HEK293 (cell line): ENCODE data around the gene RNF10.

Experiments used
- GLI2 ChIP-seq: fragments of 450-650 bp; formaldehyde crosslinking; IDR thresholded peaks from 2 replicates; pipeline ENCODE4; 2017; ENCODE audit warnings: missing biosample characterization, missing genetic modification characterization, low read depth, borderline replicate concordance
- GLIS1 ChIP-seq: fragments of 450-650 bp; formaldehyde crosslinking; IDR thresholded peaks from 2 replicates; pipeline ENCODE4 v1.5.1; 2016; ENCODE audit warnings: missing biosample characterization, missing genetic modification characterization
- HIC1 ChIP-seq: fragments of 450-650 bp; formaldehyde crosslinking; IDR thresholded peaks from 2 replicates; pipeline ENCODE4 v1.5.1; 2016; ENCODE audit warnings: missing biosample characterization, missing genetic modification characterization
- KLF8 ChIP-seq: fragments of 450-650 bp; formaldehyde crosslinking; IDR thresholded peaks from 2 replicates; pipeline ENCODE4 v1.5.1; 2016; ENCODE audit warnings: missing biosample characterization, missing genetic modification characterization
- PRDM10 ChIP-seq: fragments of 450-650 bp; formaldehyde crosslinking; IDR thresholded peaks from 2 replicates; pipeline ENCODE4 v1.5.1; 2016; ENCODE audit warnings: missing biosample characterization, missing genetic modification characterization
- REPIN1 ChIP-seq: fragments of 450-650 bp; formaldehyde crosslinking; IDR thresholded peaks from 2 replicates; pipeline ENCODE4 v1.5.1; 2017; ENCODE audit warnings: missing biosample characterization, missing genetic modification characterization, low read depth
- SP2 ChIP-seq: fragments of 450-650 bp; formaldehyde crosslinking; IDR thresholded peaks from 2 replicates; pipeline ENCODE4 v1.5.1; 2016; ENCODE audit warnings: missing biosample characterization, missing genetic modification characterization
- ZBTB17 ChIP-seq: fragments of 450-650 bp; formaldehyde crosslinking; IDR thresholded peaks from 2 replicates; pipeline ENCODE4 v1.5.1; 2016; ENCODE audit warnings: missing biosample characterization, missing genetic modification characterization
- ZBTB8A ChIP-seq: fragments of 450-650 bp; formaldehyde crosslinking; IDR thresholded peaks from 2 replicates; pipeline ENCODE4 v1.5.1; 2016; ENCODE audit warnings: missing biosample characterization, missing genetic modification characterization
- ZEB2 ChIP-seq: fragments of 450-650 bp; formaldehyde crosslinking; IDR thresholded peaks from 2 replicates; pipeline ENCODE4 v1.5.1; 2016; ENCODE audit warnings: missing biosample characterization, missing genetic modification characterization
- ZNF121 ChIP-seq: fragments of 450-650 bp; formaldehyde crosslinking; IDR thresholded peaks from 2 replicates; pipeline ENCODE4 v1.5.1; 2016; ENCODE audit warnings: missing biosample characterization, missing genetic modification characterization
- ZNF155 ChIP-seq: fragments of 450-650 bp; formaldehyde crosslinking; IDR thresholded peaks from 2 replicates; pipeline ENCODE4 v1.5.1; 2016; ENCODE audit warnings: missing biosample characterization, missing genetic modification characterization
- ZNF175 ChIP-seq: fragments of 450-650 bp; formaldehyde crosslinking; IDR thresholded peaks from 2 replicates; pipeline ENCODE4 v1.5.1; 2016; ENCODE audit warnings: missing biosample characterization, missing genetic modification characterization
- ZNF19 ChIP-seq: fragments of 450-650 bp; formaldehyde crosslinking; IDR thresholded peaks from 2 replicates; pipeline ENCODE4; 2016; ENCODE audit warnings: missing biosample characterization, missing genetic modification characterization, low read depth
- ZNF2 ChIP-seq: fragments of 450-650 bp; formaldehyde crosslinking; IDR thresholded peaks from 2 replicates; pipeline ENCODE4 v1.5.1; 2016; ENCODE audit warnings: missing biosample characterization, missing genetic modification characterization
- ZNF214 ChIP-seq: fragments of 450-650 bp; formaldehyde crosslinking; IDR thresholded peaks from 2 replicates; pipeline ENCODE4 v1.5.1; 2017; ENCODE audit warnings: missing biosample characterization, mild to moderate bottlenecking, missing genetic modification characterization, borderline replicate concordance
- ZNF311 ChIP-seq: fragments of 450-650 bp; formaldehyde crosslinking; IDR thresholded peaks from 2 replicates; pipeline ENCODE4 v1.5.1; 2017; ENCODE audit warnings: missing biosample characterization, missing genetic modification characterization, borderline replicate concordance
- ZNF324 ChIP-seq: fragments of 450-650 bp; formaldehyde crosslinking; IDR thresholded peaks from 2 replicates; pipeline ENCODE4 v1.5.1; 2016; ENCODE audit warnings: missing biosample characterization, missing genetic modification characterization
- ZNF391 ChIP-seq: fragments of 450-650 bp; formaldehyde crosslinking; IDR thresholded peaks from 2 replicates; pipeline ENCODE4 v1.5.1; 2016; ENCODE audit warnings: low read depth, missing biosample characterization, missing genetic modification characterization, borderline replicate concordance
- ZNF513 ChIP-seq: fragments of 450-650 bp; IDR thresholded peaks from 2 replicates; pipeline ENCODE4 v1.5.1; 2018; ENCODE audit warnings: missing biosample characterization, missing genetic modification characterization
- ZNF518A ChIP-seq: fragments of 450-650 bp; formaldehyde crosslinking; conservative IDR thresholded peaks from 2 replicates; pipeline ENCODE4 v1.5.1; 2016; ENCODE audit warnings: low read depth, missing biosample characterization, missing genetic modification characterization
- ZNF530 ChIP-seq: fragments of 450-650 bp; formaldehyde crosslinking; IDR thresholded peaks from 2 replicates; pipeline ENCODE4 v1.5.1; 2016; ENCODE audit warnings: low read depth, missing biosample characterization, missing genetic modification characterization
- ZNF692 ChIP-seq: fragments of 450-650 bp; formaldehyde crosslinking; IDR thresholded peaks from 2 replicates; pipeline ENCODE4 v1.5.1; 2016; ENCODE audit warnings: missing biosample characterization, missing genetic modification characterization
- ZNF837 ChIP-seq: fragments of 450-650 bp; formaldehyde crosslinking; IDR thresholded peaks from 2 replicates; pipeline ENCODE4 v1.5.1; 2016; ENCODE audit warnings: missing biosample characterization, missing genetic modification characterization
- ZSCAN16 ChIP-seq: fragments of 450-650 bp; formaldehyde crosslinking; IDR thresholded peaks from 2 replicates; pipeline ENCODE4 v1.5.1; 2016; ENCODE audit warnings: missing biosample characterization, missing genetic modification characterization

Gene RNF10

GRCh38 chr12:120580787-120581723 is 46.9 kb downstream of the RNF10 start, which contains the start of gene POP5 (continued):
- TF ChIP-seq ZNF518A (tag by site-specific recombination) (peak; percentile 66), ZNF155 (no peak), ZBTB17 (peak; percentile 98), GLIS1 (peak; percentile 37), ZNF692 (no peak; the same call in none of the 2 replicates), ZNF214 (tag by site-specific recombination) (no peak), GLI2 (tag by site-specific recombination) (no peak), ZNF324 (tag by site-specific recombination) (0 out of 2 replicates have a peak, but pooled peaks have one; percentile 24), PRDM10 (peak; percentile 52), ZSCAN16 (tag by site-specific recombination) (no peak), ZNF175 (tag by site-specific recombination) (no peak), ZNF2 (tag by site-specific recombination) (peak; percentile 84; the same call in 1 of the 2 replicates), KLF8 (tag by site-specific recombination) (0 out of 2 replicates have a peak, but pooled peaks have one; percentile 25), REPIN1 (tag by site-specific recombination) (peak; percentile 82; the same call in 1 of the 2 replicates), ZNF311 (no peak), ZNF19 (no peak), ZBTB8A (tag by site-specific recombination) (0 out of 2 replicates have a peak, but pooled peaks have one; percentile 14), ZNF513 (no peak), SP2 (tag by site-specific recombination) (peak; percentile 94), ZNF391 (tag by site-specific recombination) (peak; percentile 64; the same call in 1 of the 2 replicates), HIC1 (tag by site-specific recombination) (no peak), ZEB2 (peak; percentile 96), ZNF121 (no peak), ZNF530 (tag by site-specific recombination) (no peak), ZNF837 (tag by site-specific recombination) (no peak)
